Thoracic aorta (tissue), 2 donors: ENCODE data around the gene MBNL1. TPM values are rescaled to one million over a fixed set of nuclear protein-coding genes. Genes with fewer than 3 reads are reported as not detected.

ENCODE experiments used
- ATAC-seq: fragments of 150-250 bp; one replicate; pipeline ENCODE4 v1.8.0; 2017; ENCODE audit warnings: low read depth; ENCODE audit not compliant: insufficient number of reproducible peaks, low FRiP score
- DNase-seq: peaks from one replicate; pipeline ENCODE4 v3.0.0-alpha.2; 2020; ENCODE audit warnings: low spot score
- H3K27ac ChIP-seq, 2 donors: fragments of 200-600 bp; sonication (generic); 1 replicate in 1 of 2; 2 replicates in 1 of 2; pipeline ENCODE4 v1.5.1; 2016; ENCODE audit warnings: mild to moderate bottlenecking in 2 of 2, moderate library complexity in 2 of 2
- H3K27me3 ChIP-seq: fragments of 200-600 bp; sonication (generic); replicated peaks from 2 replicates; pipeline ENCODE4 v1.6.0; 2016; ENCODE audit warnings: mild to moderate bottlenecking; ENCODE audit not compliant: insufficient read depth
- H3K36me3 ChIP-seq: fragments of 200-600 bp; sonication (generic); one replicate; pipeline ENCODE4 v1.5.1; 2016
- H3K4me1 ChIP-seq, 2 donors: fragments of 200-600 bp; sonication (generic); 1 replicate in 1 of 2; 2 replicates in 1 of 2; pipeline versions ENCODE4 v1.5.1 to v1.6.0; 2016; ENCODE audit warnings: low read depth in 2 of 2, mild to moderate bottlenecking in 1 of 2; ENCODE audit not compliant: control insufficient read depth in 1 of 2
- H3K4me3 ChIP-seq: fragments of 200-600 bp; sonication (generic); 2 replicates; pipeline ENCODE4 v1.5.1; 2016; ENCODE audit warnings: mild to moderate bottlenecking
- H3K9me3 ChIP-seq: fragments of 200-600 bp; sonication (generic); 2 replicates; pipeline ENCODE4 v1.5.1; 2016
- CTCF ChIP-seq: fragments of 200-600 bp; sonication (generic); IDR thresholded peaks from one replicate; pipeline ENCODE4 v1.5.1; 2019; ENCODE audit warnings: antibody characterized with exemption
- total RNA-seq, 2 donors: library from RNA; depleted of rRNA; stranded (reverse); fragments of >200 nt; gene quantifications; one replicate each; pipeline versions ENCODE4 v1.1.0 to v1.2.3, GENCODE V29; 2016

The MBNL1 gene
- total RNA-seq, 2 donors from 2014 or later = 783 to 1,062 TPM

GRCh38 chr3:152508705-152509104 lies 240.0 kb downstream of the MBNL1 start:
- DNase-seq = no peak
- no peak for ATAC-seq
- Histone ChIP-seq H3K9me3 (no peaks in the 10 kb centered on the region), H3K27me3 (no peaks in the 10 kb centered on the region), H3K4me1 (no peaks in the 10 kb centered on the region), H3K27ac (no peak overlapping the region), H3K36me3 (no peaks in the 10 kb centered on the region), H3K4me3 (no peak overlapping the region)
- peak; percentile 31 for TF ChIP-seq CTCF

GRCh38 chr3:152511904-152512303 lies 243.2 kb downstream of the MBNL1 start:
- H3K4me3 ChIP-seq = no peak overlapping the region
- H3K9me3 ChIP-seq = no peaks in the 10 kb centered on the region
- DNase-seq (no peak), ATAC-seq (no peak)
- H3K27ac ChIP-seq = no peak overlapping the region
- H3K36me3 ChIP-seq = no peaks in the 10 kb centered on the region
- TF ChIP-seq CTCF = no peak
- no peaks in the 10 kb centered on the region for H3K4me1 ChIP-seq
- no peaks in the 10 kb centered on the region for H3K27me3 ChIP-seq

- Histone ChIP-seq H3K4me3 (no peak overlapping the region), H3K27ac (no peak overlapping the region), H3K9me3 (no peaks in the 10 kb centered on the region), H3K4me1 (no peaks in the 10 kb centered on the region), H3K36me3 (no peaks in the 10 kb centered on the region), H3K27me3 (no peaks in the 10 kb centered on the region)
- ATAC-seq = no peak
- TF ChIP-seq CTCF = no peak
- DNase-seq = no peak
Measured at GRCh38 chr3:152513301-152513960, 244.7 kb downstream of the MBNL1 start.
